ENCODE measurements around the gene CEACAM19.

Gene CEACAM19

DNA sequence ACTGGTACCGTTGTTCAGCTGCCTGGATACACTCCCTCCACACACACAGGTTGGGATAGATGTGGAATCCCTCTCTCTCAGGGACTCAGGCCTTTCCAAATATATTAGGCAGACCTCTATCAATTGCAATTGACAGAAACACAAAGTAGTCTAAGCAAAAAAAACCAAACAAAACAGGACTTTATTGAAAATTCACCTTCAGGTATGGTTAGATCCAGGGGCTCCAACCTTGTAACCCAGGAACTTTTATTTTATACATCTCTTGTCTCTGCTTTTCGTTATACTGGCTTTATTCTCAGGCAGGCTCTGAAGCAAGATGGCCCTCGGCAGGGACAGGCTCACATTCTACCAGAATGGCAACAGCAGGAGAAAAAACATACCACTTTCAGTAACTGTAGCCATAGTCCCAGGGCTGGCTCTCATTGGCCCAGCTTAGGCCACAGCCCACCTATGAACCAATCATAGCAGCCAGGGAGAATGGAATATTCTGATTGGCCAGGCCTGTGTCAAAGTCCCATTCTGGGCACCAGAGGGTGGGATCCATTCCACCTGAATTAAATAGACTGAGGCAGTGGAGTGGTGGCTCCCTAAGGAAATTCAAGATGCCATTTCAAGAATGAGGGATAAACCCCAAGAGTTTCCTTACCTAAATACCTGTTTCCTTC, 13.1 kb upstream of the CEACAM19 start:
- H3K4me3 ChIP-seq (ENCODE audit: low read depth, low read length) = no peak overlapping the region
- H3K36me3 ChIP-seq (ENCODE audit: control insufficient read depth, insufficient read depth, low read length) = no peaks in the 10 kb centered on the region
- TF ChIP-seq, protein P1, sequence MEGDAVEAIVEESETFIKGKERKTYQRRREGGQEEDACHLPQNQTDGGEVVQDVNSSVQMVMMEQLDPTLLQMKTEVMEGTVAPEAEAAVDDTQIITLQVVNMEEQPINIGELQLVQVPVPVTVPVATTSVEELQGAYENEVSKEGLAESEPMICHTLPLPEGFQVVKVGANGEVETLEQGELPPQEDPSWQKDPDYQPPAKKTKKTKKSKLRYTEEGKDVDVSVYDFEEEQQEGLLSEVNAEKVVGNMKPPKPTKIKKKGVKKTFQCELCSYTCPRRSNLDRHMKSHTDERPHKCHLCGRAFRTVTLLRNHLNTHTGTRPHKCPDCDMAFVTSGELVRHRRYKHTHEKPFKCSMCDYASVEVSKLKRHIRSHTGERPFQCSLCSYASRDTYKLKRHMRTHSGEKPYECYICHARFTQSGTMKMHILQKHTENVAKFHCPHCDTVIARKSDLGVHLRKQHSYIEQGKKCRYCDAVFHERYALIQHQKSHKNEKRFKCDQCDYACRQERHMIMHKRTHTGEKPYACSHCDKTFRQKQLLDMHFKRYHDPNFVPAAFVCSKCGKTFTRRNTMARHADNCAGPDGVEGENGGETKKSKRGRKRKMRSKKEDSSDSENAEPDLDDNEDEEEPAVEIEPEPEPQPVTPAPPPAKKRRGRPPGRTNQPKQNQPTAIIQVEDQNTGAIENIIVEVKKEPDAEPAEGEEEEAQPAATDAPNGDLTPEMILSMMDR (IDR thresholded peaks at IDR 0.05) = no peak
- no peak overlapping the region for H2AFZ ChIP-seq
- H3K9ac ChIP-seq = no peak overlapping the region
- H3K79me2 ChIP-seq = no peaks in the 10 kb centered on the region
- H3K27ac ChIP-seq = no peak overlapping the region
- no peaks in the 10 kb centered on the region for H3K9me3 ChIP-seq (ENCODE audit: control insufficient read depth, low read length)
- no peaks in the 10 kb centered on the region for H3K27me3 ChIP-seq (ENCODE audit: control insufficient read depth, insufficient read depth, low read length)
- no peak overlapping the region for H3K4me2 ChIP-seq (ENCODE audit: low read length)
- no peaks in the 10 kb centered on the region for H3K4me1 ChIP-seq

DNA sequence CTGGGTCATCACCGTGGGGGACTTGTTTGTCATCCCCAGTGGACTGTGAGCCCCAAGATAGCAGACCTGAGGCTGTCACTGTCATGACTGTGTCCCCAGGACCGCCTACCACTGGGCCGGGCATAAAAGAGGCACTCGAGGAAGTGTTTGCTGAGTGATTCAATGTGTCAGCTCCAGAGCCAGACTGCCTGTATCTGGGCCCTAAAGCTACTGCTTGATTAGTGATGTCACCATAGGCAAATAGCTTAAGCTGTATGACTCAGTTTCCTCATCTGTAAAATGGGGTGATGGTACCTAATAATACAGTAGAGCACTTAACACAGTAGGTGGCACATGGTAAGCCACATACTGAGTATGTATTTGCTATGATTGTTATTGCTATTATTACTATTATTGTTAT, 11.2 kb upstream of the CEACAM19 start:
- TF ChIP-seq, protein P1 (IDR thresholded peaks at IDR 0.05) = no peak
- Histone ChIP-seq H3K36me3 (ENCODE audit: control insufficient read depth, insufficient read depth, low read length) (no peaks in the 10 kb centered on the region), H3K27ac (no peak overlapping the region), H3K4me1 (no peaks in the 10 kb centered on the region), H3K4me3 (ENCODE audit: low read depth, low read length) (no peak overlapping the region), H3K9me3 (ENCODE audit: control insufficient read depth, low read length) (no peaks in the 10 kb centered on the region), H3K79me2 (no peaks in the 10 kb centered on the region), H2AFZ (no peak overlapping the region), H3K27me3 (ENCODE audit: control insufficient read depth, insufficient read depth, low read length) (no peaks in the 10 kb centered on the region), H3K4me2 (ENCODE audit: low read length) (no peak overlapping the region), H3K9ac (no peak overlapping the region)

DNA sequence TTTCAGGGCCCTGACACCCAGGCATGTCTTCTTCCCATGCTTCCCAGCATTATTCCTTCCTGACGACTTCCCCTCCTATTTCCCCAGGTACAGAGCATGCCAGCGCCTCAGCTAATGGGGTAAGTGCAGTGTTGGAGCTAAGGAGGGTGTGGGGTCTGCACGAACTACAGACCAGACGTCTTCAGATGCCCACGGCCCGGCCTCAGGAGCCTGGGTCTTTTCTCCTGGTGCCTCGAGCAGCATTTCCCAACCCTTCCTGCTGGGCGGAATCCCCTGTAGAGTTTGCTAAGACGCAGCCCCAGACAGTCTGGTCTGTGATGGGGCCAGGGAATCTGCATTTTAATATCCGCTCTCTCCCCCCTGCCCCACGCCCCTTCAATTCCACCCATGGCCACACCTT, 10.1 kb upstream of the CEACAM19 start:
- Histone ChIP-seq H3K27ac (no peak overlapping the region), H3K36me3 (ENCODE audit: control insufficient read depth, insufficient read depth, low read length) (no peaks in the 10 kb centered on the region)

DNA sequence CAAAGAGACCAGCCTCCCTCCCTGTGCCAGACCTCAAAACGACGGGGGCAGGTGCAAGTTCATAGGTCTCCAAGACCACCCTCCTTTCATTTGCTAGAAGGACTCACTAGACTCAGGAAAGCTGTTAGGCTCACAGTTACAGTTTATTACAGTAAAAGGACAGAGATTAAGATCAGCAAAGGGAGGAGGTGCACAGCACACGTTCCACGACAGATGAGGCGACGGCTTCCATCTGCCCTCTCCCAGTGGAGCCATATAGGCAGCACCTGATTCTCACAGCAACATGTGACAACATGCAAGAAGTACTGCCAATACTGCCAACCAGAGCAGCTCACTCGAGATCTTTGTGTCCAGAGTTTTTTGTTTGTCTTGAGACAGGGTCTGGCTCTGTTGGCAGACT, 9.4 kb upstream of the CEACAM19 start:
- no peak overlapping the region for H3K4me3 ChIP-seq (ENCODE audit: low read depth, low read length)
- H3K4me1 ChIP-seq = no peaks in the 10 kb centered on the region
- no peak overlapping the region for H3K27ac ChIP-seq
- H3K36me3 ChIP-seq (ENCODE audit: control insufficient read depth, insufficient read depth, low read length) = no peaks in the 10 kb centered on the region
- H3K4me2 ChIP-seq (ENCODE audit: low read length) = no peak overlapping the region
- no peaks in the 10 kb centered on the region for H3K27me3 ChIP-seq (ENCODE audit: control insufficient read depth, insufficient read depth, low read length)
- H3K9me3 ChIP-seq (ENCODE audit: control insufficient read depth, low read length) = no peaks in the 10 kb centered on the region
- H3K9ac ChIP-seq = no peak overlapping the region
- no peaks in the 10 kb centered on the region for H3K79me2 ChIP-seq
- H2AFZ ChIP-seq = no peak overlapping the region
- TF ChIP-seq, protein P1 (IDR thresholded peaks at IDR 0.05) = no peak

More for the DNA sequence above, 10.1 kb upstream of the CEACAM19 start:
- TF ChIP-seq, protein P1 (IDR thresholded peaks at IDR 0.05) = no peak
- no peak overlapping the region for H3K9ac ChIP-seq
- no peak overlapping the region for H3K4me2 ChIP-seq (ENCODE audit: low read length)
- H3K4me1 ChIP-seq = no peaks in the 10 kb centered on the region
- H3K4me3 ChIP-seq (ENCODE audit: low read depth, low read length) = no peak overlapping the region
- H2AFZ ChIP-seq = no peak overlapping the region
- H3K79me2 ChIP-seq = no peaks in the 10 kb centered on the region
- H3K9me3 ChIP-seq (ENCODE audit: control insufficient read depth, low read length) = no peaks in the 10 kb centered on the region
- H3K27me3 ChIP-seq (ENCODE audit: control insufficient read depth, insufficient read depth, low read length) = no peaks in the 10 kb centered on the region

Measured in parathyroid adenoma (tissue), 2 donors.